Activated CD8-positive, alpha-beta memory T cell treated with anti-CD3 and anti-CD28 coated beads for 48 hours (primary cell): Measurements from ENCODE around the gene SLC50A1.

ENCODE experiments used
- DNase-seq, 3 experiments: peaks; one replicate each; pipeline ENCODE4 v3.0.0-alpha.2; 2020; ENCODE audit warnings: low read depth in 2 of 3, low spot score in 2 of 3

SLC50A1 gene

GRCh38 chr1:155183775-155184221, 48.1 kb downstream of the SLC50A1 start:
- no peak for DNase-seq

- no peak for DNase-seq
These were observed 48.7 kb downstream of the SLC50A1 start for GRCh38 chr1:155184351-155184811.

- DNase-seq = no peak
These were observed 49.5 kb downstream of the SLC50A1 start for GRCh38 chr1:155184835-155185782.

- no peak for DNase-seq
These were observed 50.1 kb downstream of the SLC50A1 start for GRCh38 chr1:155185783-155186066.

- DNase-seq = no peak
These were observed 50.6 kb downstream of the SLC50A1 start for GRCh38 chr1:155186067-155186793.

- no peak for DNase-seq
These were observed 51.3 kb downstream of the SLC50A1 start for GRCh38 chr1:155186794-155187455.

GRCh38 chr1:155187456-155187891, 51.8 kb downstream of the SLC50A1 start:
- no peak for DNase-seq

GRCh38 chr1:155188268-155188667, 52.6 kb downstream of the SLC50A1 start:
- no peak for DNase-seq
